ENCODE results near the gene C19orf53.

Gene C19orf53

DNA sequence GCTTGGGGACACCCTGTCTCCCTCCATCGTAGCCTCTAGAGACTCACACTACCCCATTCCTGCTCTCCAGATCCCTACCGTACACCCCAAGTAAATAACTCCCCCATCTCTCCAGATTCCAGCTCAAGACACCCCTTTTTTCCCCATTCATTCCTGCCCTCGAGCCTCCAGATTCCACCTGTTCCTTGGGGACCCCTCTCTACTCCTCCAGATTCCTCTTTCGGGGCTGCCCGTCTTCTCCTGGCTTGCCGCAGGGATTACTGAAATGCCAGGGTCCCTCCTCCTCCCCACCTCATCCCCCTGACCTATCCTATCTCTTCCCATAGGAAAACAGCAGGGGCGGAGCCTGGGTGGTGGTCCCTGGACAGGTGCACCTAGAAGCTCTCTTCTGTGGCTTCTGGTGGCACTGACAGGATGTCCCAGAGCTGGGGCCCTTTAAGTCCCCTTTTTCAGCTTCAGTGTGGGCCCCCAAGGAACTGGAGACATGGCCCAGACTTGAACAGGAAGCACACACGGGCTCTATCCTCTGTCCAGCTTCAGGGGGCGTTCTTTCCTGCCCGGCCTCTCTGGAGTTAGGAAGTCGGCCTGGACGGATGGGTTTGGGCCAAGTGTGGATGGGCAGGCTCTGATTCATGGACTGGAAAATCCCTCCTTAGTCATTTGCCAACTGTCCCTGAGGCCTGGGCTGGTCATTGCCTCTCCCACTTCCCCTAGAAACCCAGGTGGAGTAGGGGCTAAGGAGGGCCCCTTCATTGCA lies 22.2 kb downstream of the C19orf53 start:
- DNase-seq = no peak

DNA sequence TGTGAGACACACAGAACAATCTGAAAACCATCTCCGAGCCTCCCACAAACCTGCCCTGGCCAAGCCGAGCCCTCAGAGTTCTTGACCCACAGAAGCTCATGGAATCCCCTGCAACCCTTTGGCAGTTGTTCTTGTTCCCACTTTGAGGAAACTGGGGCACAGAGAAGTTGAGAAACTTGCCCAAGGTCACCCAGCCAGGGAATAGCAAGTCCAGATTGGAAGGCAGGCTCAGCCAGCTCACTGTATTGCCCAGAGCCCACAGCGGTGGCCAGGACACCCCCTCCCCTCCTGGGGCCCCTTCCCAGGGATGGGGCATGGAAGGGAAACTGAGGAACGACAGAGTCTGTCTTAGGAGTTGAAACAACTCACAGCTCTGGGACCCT lies 22.8 kb downstream of the C19orf53 start:
- no peak for DNase-seq

DNA sequence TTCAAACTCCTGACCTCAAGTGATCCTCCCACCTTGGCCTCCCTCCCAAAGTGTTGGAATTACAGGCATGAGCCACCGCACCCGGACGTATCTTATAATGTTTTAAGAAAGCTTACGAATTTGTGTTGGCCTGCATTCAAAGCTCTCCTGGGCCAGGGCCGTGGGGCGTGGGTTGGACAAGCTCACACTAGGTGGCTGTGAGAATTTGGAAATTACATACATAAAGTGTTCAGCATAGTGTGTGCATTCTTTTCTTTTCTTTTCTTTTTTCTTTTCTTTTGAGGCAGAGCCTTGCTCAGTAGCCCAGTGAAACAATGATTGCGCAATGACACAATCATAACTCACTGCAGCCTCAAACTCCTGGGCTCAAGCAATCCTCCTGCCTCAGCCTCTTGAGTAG lies 23.6 kb downstream of the C19orf53 start:
- no peak for DNase-seq

DNA sequence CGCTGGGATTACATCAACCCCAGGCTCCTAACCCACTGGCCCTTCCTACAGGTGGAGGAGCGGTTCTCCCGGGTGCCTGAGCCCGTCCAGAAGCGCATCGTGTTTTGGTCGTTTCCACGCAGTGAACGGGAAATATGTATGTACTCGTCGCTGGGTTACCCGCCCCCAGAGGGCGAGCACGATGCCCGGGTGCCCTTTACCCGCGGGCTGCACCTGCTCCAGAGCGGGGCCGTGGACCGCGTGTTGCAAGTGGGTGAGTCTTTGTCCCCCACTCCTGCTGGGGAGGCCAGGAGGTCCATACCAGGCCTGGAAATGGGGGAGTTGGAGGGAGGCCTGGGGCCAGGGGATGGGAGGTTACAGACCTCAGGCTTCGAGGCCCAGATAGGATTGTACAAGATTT lies 25.4 kb downstream of the C19orf53 start:
- DNase-seq = no peak

DNA sequence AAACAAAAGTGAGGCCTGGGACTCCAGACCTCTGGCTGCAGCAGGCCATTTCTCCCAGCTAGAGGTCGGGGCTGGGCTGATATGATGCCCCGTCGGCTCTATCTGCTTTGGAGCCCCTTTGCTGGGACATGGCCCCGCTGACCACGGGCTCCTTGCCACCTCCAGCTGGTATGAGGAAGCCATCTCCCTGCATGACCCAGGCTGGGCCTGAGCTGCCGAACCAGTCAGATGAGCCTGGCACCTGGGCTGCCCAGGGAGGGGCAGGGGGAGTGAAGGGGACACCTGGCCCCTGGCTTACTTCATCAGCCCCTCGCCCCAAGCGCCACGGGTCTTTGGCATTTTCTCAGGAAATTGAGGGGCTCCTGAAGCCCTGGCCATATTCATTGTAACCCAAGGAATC lies 28.8 kb downstream of the C19orf53 start:
- DNase-seq = no peak

DNA sequence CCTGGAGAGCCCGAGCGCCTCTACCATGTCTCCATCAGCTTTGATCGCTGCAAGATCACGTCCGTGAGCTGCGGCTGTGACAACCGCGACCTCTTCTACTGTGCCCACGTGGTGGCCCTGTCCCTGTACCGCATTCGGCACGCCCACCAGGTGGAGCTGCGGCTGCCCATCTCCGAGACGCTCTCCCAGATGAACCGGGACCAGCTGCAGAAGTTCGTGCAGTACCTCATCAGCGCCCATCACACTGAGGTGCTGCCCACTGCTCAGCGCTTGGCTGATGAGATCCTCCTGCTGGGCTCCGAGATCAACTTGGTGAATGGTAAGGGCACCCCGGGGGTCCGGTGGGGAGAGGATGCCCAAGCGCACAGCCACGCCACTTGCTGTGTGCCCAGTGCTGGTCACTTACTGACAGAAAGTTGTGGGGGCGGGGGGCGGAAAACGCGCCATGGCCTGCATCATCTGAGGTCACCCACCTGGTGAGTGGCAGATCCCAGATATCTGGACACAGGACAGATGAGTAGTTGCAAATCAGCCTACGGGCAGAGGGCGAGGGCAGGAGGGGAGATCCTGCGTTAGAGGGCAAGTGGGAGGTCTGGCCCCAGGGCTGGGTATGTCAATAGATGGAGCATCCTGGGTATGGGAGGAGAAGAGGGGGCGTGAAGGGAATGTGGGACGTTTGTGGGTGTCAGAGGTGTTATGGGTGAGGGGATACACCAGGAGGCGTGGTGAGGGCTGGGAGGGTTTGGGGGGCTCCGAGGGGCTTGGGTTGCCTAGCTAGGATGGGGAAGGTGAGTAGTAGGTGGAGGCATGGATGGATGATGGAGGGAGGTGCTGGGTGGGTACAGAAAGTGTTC lies 30.8 kb downstream of the C19orf53 start:
- DNase-seq = no peak

DNA sequence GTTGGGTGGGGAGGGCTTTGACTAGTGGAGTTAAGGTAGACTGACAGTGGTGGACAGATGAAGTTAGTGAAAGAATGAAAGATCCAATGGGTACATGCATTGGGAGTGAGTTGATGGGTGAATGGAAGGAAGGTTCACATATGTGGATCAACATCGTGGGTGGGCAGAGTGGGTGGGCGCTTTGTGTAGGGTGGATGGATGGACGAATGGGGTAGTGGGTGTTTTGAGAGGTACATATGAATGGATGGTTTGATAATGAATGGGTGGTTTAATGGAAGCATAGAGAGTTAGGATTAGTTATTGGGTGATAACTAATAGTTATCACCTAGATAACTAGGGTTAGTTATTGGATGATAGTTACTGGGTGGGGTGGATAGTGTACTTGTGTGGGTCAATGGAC lies 32.5 kb downstream of the C19orf53 start:
- DNase-seq = no peak

DNA sequence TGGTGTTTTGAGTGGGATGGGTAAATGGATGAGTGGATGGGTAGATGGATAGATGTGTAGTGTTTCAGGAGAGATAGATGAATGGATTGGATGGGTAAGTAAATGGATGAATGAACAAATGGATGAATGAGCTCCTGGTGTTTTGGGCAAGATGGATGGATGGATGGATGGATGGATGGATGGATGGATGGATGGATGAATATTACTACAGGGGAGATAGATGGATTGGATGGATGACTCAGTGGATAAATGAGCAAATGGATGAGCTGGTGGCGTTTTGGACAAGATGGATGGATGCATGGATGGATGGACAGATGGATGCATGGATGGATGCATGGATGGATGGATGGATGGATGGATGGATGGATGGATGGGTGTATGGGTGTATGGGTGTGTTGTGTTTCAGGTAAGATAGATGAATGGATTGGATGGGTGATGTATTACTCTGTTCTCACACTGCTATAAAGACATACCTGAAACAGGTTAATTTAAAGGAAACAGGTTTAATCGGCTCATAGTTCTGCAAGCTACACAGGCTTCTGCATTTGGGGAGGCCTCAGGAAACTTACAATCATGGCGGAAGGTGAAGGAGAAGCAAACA lies 33.3 kb downstream of the C19orf53 start:
- DNase-seq = no peak

DNA sequence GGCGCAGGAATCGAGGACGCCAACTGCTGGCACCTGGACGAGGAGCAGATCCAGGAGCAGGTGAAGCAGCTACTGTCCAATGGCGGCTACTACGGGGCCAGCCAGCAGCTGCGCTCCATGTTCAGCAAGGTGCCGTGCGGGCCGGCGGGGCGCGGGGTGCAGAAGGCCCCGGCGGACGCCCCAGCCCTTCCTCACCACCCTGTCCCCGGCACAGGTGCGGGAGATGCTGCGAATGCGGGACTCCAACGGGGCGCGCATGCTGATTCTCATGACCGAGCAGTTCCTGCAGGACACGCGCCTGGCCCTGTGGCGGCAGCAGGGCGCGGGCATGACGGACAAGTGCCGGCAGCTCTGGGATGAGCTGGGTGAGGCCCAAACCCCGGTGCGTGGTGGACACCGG lies 34.6 kb downstream of the C19orf53 start:
- no peak for DNase-seq

DNA sequence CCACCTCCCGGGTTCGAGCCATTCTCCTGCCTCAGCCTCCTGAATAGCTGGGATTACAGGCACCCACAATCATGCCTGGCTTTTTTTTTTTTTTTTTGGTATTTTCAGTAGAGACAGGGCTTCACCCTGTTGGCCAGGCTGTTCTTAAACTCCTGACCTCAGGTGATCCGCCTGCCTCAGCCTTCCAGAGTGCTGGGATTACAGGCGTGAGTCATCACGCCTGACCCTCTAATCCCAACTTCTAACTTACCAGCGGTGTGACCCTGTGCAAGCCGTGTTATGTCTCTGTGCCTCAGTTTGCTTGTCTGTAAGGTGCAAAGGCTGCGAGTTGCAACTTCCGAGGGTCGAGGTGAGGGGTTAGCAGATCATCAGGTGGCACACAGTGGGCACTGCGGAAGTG lies 38.3 kb downstream of the C19orf53 start:
- DNase-seq = no peak

DNA sequence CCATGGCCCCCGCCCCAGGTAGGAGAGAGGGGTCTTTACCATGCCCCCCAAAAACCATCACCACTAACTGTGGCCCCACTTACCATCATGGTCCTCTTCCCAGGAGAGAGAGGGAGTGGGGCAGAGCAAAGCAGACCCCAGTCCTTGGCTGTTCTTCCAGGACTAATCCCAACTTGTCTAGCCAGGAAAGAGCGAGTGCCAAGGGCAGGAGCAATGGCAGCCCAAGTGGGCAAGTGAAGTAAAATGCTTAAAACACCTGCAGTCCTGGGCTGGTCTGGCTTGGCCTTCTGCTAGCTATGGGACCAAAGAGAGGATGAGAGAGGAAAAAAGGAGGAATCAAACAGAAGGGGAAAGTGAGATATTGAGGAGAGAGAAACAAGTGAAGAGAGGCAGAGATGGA lies 38.9 kb downstream of the C19orf53 start:
- no peak for DNase-seq

DNA sequence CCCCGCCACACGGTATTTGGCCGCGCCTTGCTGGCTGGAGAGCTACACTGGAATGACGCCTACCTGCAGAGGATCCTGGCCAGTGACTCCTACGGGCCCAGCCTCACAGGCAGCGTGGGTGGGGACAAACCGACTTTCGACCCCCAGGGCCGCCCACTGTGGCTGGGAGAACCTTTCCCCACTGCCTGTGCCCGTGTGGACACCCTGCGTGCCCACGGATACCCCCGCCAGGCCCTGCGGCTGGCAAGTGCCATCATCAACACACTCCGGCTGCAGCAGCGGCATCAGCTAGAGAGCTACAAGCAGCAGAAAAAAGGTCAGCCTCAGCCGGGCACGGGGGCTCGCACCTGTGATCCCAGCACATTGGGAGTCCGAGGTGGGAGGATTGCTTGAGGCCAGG lies 40.3 kb downstream of the C19orf53 start:
- DNase-seq = no peak

DNA sequence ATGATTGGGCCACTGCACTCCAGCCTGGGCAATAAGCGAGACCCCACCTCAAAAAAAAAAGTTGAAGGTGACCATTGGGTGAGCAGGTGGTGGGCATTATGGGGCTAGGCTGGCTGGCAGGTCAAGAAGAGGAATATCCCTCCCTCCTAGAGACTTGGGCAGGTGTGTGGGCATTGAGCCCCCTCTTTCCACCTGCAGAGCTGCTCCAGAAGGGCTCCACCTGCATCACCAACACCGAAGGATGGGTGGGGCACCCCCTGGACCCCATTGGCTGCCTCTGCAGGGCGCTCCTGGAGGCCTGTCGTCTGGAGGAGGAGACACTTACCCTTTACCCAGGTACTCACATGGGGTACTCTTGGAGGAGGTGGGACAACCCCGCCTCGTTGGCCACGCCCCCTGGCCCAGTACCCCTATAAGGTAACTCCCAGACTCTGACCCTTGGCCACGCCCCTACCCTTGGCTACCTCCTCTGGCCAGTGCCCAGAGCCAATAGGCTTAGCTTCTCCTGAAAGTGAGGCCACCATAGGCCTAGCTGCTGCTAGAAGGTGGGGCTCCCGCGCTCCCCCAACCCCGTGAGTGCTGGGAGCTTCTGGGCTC lies 42.9 kb downstream of the C19orf53 start:
- DNase-seq = peak; percentile 72

DNA sequence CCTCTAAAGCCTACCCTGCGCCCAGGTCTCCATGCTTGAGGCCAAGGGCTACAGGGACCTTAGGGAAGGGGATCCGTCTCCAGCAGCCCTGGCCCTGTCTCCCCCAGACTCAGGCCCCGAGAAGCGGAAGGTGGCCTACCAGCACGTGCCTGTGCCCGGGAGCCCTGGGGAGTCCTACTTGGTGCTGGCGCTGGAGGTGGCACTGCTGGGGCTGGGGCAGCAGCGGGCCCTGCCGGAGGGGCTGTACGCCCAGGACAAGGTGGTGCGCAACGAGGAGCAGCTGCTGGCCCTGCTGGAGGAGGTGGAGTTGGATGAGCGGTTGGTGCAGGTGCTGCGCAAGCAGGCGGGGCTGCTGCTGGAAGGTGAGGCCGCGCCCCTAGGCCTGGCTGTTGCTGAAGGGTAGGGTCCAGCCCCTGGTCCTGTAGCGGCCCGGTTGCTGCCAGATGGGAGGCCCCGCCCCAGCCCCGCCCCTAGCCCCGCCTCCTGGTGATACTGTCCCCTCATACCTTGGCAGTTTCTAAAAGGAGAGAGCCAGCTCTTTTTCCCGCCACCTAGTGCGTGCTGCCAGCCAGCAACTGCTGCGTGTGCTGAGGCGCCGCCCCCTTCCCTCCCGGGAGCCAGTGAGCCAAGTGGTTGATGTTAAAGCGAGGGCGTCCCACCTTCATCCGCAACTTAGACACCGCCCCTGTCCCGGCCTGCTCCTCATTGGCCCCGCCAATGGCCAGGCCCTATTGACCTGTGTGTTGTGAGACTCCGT lies 43.5 kb downstream of the C19orf53 start:
- DNase-seq = peak; percentile 83

DNA sequence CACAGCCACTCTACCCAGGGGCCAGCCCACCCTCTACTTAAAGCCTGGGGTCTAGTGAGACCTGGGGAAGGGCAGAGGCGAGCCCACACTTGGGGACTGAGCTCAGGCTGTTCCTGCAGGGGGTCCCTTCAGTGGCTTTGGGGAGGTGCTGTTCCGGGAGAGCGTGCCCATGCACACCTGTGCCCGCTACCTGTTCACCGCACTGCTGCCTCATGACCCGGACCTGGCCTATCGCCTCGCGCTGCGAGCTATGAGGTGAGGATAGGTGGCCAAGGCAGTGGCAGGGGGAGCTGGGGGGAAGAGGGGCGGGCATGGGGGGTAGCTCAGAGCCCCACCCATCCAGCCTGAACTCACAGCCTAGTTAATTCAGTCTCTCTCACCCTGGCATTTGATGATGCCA lies 45.0 kb downstream of the C19orf53 start:
- no peak for DNase-seq

DNA sequence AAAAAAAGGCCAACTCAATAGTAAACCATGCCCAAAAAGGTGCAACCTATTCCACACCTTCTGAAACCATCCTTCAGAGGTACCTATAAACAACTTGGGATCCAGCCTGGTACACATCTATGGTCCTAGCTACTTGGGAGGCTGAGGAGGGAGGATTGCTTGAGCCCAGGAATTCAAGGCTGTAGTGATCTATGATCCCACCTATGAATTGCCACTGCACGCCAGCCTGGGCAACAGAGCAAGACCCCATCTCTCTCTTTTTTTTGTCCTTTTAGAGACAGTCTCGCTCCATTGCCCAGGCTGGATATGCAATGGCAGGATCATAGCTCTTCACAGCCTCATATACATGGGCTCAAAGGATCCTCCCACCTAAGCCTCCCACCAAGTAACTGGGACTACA lies 47.0 kb downstream of the C19orf53 start:
- DNase-seq = no peak

DNA sequence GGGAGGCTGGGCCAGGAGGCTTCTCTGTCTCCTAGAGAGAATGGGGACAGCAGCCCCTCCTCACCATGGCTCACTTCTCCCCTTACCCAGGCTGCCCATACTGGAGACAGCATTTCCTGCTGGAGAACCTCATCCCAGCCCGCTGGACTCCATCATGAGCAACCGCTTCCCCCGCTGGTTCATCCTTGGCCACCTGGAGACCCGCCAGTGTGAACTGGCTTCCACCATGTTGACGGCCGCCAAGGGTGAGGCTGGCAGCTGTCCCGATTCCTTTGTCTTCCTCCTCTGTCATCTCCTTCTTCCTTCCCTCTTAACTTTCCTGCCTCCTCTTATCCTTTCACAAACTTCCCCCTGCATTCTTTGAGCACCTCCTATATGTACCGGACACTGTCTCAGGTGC lies 49.0 kb downstream of the C19orf53 start:
- no peak for DNase-seq

DNA sequence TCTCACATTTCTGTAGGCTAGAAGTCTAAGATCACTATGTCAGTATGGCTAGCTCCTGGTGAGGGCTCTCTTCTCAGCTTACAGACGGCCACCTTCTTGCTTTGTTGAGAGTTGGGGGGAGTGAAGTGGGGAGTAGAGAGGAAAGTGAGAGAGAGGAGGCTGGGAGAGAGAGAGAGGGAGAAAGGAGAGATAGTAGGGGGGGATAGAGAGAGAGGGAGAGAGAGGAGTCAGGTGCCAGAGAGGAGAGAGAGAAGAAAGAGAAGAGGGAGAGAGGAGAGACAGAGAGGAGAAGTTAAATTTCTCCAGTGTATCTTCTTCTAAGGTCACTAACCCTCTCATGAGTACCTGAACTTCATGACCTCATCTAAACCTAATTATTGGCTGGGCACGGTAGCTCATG lies 49.6 kb downstream of the C19orf53 start:
- DNase-seq = no peak

DNA sequence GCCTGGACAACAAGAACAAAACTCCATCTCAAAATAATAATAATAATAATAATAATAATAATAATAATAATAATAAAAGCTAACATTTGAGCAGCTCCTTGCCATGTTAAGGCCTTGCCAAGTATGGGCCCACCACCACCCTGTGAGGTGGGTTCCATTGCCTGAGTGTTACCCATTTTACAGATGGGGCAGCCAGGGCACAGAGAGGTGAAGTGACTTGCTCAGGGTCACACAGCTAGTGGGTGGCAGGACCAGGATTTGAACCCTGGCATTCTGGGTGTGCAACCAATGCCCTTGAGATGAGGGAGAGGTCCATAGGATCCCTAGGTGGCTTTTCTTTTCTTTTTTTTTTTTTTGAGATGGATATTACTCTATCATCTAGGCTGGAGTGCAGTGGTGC lies 50.4 kb downstream of the C19orf53 start:
- DNase-seq = no peak

DNA sequence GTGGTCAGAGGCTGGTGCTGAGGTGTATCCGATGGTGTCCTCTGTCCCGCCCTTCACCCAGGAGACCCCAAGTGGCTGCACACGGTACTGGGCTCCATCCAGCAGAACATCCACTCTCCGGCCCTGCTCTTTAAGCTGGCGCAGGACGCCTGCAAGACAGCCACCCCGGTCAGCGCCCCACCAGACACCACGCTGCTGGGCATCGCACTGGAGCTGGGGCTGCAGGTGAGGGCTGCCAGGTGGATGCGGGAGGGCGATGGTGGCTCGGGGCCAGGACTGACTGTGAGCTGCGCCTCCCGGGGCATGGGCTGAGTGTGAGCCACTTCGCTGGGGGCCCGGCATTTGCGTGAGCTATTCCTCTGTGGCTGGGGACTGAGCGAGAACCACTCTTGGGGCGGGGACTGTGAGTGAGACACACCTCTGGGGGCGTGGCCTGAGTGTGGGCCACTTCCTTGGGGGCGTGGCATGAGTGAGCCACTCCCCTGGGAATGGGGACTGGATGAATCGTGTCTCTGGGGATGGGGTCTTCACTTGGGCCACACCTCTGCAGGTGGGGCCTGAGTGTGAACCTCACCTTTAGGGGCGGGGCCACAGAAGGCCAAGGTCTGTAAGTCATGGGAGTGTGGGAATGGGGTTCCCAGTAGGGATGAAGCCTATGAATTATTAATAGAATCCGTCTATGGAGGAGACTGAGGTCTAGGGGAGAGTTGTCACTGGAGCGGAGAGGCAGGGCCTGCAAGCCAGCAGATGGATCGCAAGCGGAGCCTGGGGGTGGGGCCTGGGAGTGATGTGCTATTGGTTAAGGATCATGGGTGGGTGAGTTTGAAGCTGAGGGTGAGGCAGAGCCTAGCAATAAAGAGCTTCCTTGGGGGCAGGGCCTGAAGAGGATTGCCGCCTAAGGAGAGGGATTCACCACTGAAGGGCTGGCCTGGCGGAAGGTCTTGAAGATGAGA lies 51.5 kb downstream of the C19orf53 start:
- DNase-seq = no peak

DNA sequence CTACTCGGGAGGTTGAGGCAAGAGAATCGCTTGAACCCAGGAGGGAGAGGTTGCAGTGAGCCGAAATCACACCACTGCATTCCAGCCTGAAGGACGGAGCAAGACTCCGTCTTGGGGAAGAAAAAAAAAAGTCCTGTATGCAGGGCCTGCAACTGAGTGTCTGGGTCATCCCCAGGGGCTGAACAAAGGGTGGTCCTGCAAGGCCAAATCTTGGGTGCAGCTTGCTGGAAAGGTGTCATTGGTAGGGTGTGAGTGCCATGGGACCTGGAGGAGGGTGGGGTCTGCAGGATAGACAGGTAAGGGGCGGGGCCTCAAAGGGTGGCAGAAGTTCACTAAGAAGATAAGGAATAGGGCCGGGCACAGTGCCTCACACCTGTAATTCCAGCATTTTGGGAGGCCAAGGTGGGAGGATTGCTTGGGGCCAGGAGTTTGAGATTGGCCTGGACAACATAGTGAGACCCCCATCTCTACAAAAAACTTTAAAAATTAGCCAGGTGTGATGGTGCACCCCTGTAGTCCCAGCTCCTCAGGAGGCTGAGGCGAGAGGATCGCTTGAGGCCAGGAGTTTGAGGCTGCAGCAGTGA lies 52.5 kb downstream of the C19orf53 start:
- DNase-seq = no peak

All from NCI-H774 (cell line).